Muscle of arm (tissue), 12 donors: ENCODE data around the gene IL5RA. TPM values are rescaled to one million over a fixed set of nuclear protein-coding genes. Genes with fewer than 3 reads are reported as not detected.

Experiments used
- DNase-seq: peaks from one replicate; pipeline ENCODE4 v3.0.0-alpha.2; 2013
- polyA plus RNA-seq, 12 donors: library from polyadenylated mRNA; unstranded; fragments of 120-200 nt; gene quantifications; one replicate each; pipeline ENCODE4 v1.2.1, GENCODE V29; 2013; ENCODE audit not compliant: insufficient read length in 12 of 12

Gene IL5RA
- polyA plus RNA-seq, 12 donors = 0.07 to 0.85 (median 0.11) TPM; not detected in 5

DNA sequence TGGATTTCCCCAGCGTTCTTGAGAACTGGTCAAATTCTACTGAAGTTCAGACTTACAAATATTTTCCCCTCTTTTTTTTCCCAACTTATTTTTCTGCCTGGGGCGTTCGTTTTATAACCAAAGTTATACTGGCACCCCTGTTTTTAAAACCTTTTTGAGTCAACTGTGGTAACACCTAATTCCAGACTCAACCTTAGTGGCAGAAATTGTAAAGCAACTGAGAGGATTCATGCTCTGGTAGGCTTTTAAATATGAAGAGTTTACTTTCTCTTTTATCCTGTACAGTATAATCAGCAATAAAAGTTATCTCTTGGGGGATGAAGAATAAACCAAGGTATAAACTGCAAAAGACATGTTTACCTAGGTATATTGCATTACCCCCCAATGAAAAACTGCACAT lies 2.3 kb downstream of the IL5RA start:
- no peak for DNase-seq

DNA sequence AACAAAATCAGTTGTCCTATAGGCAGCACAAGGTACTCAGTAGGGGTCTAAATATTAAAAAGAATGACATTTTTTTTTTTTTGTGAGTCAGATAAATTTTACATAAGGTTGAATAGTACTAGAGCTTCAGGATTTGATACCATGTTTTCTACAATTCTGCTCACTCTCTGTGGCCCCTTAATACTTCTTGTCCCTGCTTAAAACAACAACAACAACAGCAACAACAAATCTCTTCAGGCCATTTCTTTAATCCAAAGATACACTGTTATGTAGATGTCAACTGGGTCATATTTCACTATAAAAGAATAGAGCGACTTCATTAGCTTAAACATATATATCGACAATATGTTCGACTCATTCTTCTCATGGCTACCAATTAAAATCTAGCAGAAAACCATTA lies 3.0 kb downstream of the IL5RA start:
- DNase-seq = no peak

DNA sequence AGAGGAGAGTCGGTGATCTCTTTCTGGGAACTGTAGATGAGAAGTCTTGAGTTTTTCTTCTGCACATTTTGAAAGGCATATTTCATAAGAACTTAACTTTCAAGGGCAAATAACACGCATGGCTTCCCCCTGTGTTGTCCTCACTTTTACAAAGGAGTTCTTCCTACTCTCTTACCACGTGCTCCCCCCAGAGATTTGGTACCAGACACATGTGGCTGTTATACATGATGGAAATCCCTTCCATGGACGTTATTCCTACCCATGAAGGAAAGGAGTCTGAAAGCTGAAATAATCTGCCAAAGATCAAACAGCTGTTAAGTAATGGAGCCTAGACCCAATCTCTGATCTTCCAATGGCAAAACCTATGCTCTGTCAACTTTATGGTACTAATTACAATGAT lies 4.4 kb downstream of the IL5RA start:
- no peak for DNase-seq

DNA sequence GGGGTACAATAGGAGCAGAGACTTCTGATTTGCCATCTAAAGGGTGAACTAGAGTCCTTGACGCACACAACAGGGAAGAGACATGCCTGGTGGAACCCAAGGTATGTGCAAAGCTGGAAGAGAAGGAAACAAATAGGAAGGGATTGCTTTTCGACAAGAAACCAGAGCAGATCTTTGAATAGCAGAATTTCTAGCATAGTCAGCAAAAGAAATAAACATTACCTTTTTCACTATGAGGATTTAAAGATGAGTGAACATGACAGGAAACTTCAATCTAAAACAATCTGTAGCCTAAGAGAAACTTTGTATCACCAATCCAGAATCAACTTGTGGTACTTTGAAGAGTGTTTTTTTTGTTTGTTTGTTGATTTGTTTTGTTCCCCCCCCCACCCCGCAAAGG lies 4.9 kb downstream of the IL5RA start:
- DNase-seq = no peak

DNA sequence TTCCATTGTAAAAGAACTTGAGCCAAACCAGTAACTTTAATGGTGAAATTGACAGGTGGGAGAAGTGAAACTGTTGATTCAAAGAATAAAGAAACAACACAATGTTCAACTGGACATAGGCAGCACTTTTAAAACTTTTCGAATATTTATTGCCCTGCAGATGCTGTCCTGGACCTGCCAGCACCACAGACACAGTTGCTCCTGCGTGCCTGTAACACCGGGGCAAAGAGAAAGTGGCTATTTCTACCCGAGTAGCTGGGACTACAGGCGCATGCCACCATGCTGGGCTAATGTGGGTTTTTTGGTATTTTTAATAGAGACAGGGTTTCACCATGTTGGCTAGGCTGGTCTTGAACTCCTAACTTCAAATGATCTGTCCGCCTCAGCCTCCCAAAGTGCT lies 7.4 kb downstream of the IL5RA start:
- no peak for DNase-seq

DNA sequence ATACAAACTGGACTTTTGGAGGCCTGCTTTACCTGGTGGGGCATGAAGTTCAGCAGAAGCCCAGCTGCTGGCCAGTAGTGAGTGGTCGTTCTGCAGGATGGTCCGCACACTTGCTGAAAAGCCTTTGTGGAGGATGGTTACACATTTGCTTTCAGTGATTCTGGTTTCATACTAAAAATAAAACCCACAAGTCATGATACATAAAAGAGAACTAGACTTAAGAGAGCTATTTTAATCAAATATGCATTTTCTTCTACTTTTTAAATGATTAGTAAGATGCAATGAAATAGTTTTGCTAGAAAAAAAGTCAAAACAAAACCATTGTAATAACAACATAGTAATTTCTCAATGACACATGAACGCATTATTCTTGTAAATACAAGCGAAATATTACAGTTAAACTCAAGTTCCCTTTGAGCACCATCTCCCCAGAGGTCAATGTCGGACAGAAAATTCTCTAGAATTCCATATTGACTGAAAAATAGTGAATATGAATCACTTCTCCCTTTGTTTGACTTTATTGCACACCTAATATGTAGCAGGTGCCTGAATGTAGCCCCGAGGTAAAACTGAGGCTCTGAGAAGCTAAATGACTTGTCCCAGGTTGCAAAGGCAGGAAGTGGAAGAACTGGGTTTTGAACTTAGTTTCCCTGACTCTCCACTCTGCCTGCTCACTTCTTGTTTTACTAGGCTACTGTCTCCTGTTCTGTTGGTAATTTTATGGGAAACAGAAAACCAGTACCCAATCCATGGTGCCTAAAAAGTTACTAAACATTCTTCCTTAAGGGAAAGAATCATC lies 8.3 kb downstream of the IL5RA start:
- DNase-seq = no peak

DNA sequence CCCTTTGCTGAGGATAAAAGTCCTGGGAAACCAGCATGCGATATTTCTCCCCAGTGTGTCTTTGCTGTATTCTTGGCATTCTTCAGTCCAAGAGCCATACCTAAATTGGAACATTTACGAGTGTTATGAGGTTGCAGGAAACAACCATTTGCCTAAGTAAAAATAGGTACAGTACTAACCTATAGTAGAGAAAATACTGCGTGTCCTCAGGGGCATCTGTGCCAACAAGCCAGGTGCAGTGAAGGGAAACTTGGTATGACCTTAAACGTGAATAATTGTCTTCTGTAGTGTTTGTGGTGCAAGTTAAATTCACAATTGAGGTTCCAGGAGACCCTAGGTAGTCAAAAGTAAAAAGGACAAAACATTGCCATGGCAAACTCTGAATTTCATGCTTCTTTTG lies 12.2 kb downstream of the IL5RA start:
- no peak for DNase-seq

DNA sequence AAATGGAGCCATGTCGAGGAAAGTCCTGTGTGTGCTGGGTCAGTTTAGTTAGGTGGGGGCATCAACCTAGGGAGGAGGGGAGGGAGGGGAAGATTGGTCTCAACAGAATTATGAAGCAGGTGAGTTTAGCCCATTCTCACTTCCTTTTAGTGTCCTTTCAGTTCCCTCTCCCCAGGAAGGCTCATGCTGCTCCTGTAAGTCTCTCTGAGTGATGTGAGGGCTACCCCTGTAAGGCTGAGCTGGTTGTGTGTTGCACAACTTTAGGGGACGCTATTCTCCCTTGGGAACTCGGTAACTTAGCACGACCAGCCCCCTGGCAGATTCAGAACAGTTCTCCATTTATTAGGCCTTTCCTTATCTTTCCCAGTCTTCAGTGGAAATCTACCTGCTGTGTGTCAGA lies 21.2 kb downstream of the IL5RA start:
- DNase-seq = no peak

DNA sequence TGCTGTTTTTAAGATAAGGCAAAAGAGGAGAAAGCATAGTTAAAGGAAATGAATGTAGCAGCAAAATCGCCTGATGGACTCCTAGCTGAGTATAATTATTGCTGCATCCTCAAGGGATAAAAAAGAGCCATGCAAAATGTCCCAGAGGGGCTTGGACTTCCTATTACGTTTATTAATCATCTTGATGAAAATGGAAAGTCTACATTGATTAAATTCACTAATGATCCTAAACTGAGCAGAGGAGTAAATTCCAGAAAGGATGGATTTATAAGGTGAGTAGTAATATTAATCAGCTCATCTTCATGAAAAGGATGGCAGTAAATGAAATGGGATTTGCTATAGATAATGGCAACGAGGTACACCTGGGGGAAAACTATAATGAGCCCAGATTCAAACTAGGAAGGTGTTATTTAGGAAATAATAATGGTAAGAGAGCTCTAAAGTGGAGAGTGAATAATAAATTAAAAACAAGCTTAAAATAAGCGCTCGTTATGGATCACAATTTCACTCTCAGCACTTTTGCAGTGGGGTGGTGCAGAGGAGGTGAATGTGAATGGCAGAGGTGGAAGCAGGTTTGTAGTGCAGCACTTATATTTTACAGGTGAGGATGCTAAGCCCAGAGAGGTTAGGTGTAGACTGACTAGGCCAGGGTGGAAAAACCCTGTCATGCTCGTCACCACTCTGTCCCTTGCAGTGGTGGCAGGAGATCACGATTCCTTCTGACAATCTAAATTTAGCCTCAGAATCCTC lies 22.3 kb downstream of the IL5RA start:
- DNase-seq = no peak

DNA sequence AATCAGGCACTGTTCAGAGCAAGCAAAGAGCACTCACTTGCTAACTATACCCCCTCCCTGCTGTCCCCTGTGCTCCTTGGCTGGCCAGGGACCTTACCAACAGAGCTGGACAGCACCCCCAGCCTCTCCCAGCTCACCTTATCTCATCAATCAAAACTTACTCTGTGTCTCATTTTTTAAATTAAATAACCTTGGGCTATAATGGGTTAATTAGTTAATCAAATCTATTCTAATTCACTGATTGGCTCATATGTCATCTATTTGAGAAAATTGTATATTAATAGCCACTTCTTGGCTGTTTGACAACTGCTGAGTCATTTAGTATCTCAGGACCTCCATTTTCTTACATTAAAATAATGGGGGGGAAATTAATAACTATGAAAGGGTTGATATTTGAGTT lies 22.9 kb downstream of the IL5RA start:
- DNase-seq = no peak

DNA sequence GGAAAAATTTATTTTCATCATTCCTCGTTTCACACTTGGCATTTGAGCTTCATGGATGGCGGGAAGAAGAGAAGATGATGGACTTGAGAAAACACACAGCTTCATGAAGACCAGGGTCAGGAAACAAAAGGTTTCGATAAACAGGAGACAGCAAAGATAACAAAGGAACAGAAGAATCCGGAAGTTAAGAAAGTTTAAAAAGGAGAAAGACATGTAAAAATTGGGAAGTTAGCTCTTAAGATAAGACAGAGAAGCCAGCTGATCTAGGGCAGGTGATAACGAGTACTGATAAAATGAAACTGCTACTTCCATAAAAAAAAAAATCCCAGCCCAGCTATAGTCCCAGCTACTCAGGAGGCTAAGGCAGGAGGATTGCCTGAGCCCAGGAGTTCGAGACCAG lies 23.9 kb downstream of the IL5RA start:
- DNase-seq = no peak

DNA sequence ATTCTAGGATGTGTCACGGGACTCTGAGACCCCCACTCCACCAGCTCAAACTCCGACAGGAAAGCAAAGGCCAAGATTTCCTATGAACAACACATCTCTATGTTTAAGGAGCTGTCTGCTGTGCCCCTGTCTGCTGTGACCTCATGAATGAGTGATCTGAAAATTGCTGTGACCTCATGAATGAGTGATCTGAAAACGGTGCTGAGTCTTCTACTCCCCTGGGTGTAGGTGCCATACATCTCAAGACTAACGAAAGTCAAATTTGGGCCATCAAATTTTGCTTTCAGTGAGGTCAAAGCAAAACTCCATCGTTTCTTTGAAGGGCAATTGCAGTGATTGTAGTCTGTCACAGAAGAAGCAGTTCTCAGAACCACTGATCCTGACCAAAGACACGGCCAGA lies 24.4 kb downstream of the IL5RA start:
- no peak for DNase-seq

DNA sequence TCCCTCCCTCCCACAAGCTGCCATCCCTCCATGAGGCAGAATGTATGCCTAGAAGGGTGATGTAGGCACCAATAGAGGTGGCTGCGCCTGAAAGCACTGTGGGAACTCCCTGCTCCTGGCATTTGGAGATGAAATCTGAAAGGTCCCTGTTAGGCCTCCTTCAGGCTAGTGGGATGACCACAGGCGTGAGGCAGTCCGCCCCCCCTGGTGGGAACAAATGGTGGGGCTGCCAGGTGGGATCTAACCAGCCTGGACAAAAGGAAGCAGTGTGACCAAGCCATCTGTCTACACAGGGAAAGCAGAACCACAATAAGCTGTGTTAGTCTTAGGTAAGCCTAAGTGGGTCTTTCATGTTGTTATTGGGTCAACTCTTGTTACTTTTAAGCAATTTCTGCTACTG lies 25.3 kb downstream of the IL5RA start:
- DNase-seq = no peak

DNA sequence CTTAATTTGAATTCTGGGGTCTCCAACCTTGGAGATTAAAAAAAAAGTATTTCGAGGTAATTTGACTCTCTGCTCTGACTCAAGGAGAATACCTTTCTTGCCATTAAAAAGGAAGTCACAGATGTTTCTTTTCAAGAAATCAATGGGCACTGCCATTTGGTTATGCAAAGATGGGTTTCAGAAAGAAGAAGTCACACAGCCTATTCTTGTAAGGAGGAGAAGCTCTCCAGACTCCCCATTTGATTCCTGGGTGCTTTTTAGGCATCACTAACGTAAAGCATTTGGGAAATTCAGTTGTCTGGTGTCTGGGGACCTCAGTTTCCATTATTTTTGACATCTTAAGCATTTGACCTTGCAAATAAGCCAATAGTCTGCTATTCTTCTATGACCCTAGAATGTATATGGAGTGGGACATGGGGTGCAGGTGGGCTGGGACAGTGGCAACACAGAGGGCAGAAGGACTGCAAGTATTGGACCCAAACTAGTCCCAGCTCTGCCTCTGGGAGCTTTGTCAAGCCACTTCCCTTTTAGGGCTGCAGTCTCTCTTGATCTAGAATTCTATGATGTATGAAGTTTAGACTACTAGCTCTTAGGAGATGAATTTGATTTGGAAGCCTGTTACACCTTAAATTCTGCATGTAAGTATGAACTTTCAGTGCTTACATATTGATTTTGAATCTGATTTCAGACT lies 27.8 kb downstream of the IL5RA start:
- DNase-seq = no peak

DNA sequence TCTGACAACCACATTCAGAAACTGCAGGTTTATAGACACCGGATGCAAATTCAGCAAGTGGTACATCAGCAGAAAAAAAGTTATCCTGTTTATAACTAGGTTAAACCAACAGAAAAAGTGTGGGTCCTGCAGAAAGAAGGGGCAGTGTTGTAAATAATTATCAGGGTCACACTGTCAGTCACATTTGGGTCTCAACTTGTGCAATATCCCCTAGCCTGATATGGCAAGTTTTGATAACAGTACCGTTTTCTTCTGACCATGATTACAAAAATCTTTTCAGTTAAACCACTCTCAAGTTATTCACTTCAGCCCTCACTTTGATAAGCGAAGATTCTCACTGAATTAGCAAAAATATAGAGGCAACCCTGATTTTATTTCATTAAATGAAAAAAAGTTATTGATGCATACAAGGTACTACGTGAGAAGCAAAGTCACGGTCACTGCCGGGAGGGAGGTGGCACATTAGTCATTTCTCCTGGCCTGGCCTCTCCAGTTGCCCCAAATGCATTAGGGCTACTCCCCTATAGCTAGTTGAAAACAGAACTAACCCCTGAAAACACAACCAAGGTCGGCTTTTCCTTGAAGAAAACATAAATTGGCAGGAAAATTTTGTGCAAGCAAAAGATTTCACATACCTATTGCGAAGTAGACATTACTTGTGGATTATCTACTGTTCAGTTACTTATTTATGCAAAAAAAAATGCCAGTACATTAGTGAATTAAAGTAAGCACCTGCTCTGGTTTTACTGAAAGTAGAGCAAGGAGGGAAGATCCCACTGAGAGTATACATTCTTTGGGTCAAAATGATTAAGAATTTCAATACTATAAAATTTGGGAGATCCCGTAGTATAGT lies 28.6 kb downstream of the IL5RA start:
- DNase-seq = no peak

DNA sequence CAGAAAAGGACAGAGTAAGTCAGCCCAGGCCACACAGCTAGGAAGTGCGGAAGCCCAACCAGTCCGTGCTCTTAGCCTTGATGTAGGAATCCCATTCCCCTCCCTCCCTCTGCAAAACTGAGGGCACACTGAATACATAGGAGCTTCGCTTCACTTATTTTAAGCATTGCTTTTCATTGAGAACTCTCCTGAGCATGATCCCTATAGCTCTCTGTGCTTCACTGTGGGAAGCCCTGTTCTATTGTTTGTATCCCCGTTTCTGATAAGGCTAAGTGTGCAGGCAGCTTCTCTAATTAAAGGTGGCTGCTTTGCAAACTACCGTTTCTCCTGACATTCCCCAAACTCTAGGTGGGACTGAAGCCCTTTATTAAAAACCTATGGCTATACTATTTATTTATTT lies 29.9 kb downstream of the IL5RA start:
- no peak for DNase-seq

DNA sequence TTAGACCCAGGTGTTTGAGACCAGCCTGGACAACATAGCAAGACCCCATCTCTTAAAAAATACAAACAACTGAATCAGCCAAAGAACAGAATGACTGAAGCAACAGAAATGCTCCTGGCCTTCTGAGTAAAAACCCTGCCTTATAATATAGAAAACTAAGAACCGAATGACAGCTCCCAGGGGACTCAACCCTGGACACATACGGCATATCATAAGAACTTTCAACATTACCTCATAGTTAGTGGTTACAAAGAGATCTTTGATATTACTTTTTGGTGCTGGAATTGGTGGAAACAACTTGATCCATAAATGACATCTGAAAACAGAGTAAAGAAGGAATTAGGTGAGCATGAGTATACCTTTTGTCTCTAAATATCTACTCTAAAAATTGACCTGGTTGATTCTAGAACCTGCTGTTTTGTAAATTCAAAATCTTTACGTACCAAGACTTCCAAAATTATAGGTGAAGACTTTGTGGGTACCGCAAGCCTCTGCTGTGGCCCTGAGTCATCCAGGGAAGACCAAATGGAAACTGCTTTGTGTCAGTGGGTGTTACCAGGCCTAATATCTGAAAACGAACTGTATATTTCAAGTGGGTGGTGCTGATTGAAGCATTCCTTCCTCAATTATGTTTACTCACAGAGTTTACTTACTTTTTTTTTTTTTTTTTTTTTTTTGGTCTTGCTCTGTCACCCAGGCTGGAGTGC lies 35.5 kb downstream of the IL5RA start:
- no peak for DNase-seq

DNA sequence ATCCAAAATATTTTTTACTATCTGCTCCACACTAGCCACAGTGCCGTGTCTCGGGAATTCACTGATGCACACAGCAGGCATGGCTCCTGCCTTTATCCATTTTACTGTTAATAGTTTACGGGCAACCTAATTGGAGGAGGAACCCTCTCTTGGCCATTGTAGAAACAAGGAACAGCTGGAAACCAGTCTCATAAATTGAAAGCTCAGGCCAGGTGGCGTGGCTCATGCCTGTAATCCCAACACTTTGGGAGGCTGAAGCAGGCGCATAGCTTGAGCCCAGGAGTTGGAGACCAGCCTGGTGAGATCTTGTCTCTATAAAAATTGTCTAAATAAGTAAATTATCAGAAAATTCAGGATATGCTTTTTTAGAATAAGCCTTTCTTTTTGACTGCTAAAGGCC lies 39.0 kb downstream of the IL5RA start:
- DNase-seq = no peak

DNA sequence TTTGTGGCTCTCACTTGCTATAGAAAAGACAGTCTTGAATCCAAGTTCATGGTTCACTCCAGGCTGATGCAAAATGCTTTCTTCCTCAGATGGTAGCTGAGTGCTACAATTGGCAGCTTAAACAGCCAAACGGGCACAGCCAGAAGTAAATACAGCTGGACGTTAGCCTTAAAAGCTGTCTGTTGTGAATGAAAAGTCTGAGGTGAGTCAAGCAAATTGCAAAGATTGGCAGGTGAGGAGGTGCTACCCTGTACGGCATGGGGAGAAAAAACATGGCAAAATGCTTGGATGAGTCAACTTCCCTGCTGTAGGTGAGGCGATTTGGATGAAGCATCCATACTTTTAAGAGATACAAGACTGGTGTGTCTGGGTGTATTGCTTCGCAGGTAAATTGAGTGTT lies 40.5 kb downstream of the IL5RA start:
- DNase-seq = no peak

DNA sequence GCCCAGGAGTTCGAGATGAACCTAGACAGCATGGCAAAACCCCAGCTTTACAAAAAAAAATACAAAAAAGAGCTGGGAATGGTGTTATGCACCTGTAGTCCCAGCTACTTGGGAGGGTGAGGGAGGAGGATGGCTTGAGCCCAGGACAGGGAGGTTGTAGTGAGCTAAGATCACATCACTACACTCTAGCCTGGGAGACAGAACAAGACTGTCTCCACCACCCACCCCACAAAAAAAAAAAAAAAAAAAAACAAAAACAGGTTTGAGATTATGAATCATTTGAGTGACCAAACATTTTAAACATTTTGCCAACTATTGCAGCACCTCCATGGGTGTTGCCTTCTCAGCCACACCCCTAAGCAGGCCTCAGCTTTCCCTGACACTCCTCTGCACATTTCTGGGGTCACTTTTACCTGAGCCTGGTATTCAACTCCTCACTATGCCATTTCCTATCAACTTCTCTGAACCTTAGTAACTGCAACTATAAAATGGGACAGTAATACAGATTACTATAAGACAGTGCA lies 41.8 kb downstream of the IL5RA start:
- no peak for DNase-seq

DNA sequence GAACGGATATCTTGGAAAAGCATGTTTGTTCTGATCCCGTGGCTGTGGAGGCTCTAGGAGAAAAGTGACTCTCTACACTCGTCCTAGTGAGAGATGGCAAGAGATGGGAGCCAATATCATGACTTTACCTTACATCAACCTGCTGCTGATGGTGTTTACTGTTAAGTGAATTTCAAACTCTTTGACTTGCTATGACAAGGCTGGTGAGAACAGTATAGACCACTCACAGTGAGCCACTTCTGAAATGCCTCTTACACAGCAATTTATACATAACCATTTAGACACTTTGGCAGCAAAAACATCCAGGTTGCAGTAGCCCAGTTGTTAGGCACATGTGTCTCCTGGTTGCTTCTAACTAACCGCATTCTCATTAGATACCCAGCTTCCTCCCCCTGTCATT lies 43.3 kb downstream of the IL5RA start:
- no peak for DNase-seq
